ENCODE measurements around the gene HIRIP3.
A peak's percentile ranks its signal among the peaks of the same experiment; 100 is the strongest.
"Not testable (repeated sequence)": the region's sequence is repeated elsewhere in the genome, so short reads cannot be mapped to it uniquely, and the experiment has no call there.

Gene HIRIP3

GRCh38 chr16:29995324-29995910, at the start of gene HIRIP3:
HIRIP3 (minus strand) TSS chr16:29995617; CDS start chr16:29995605, 12 bp downstream.
- DNase-seq = peak; percentile 95

GRCh38 chr16:30041841-30042240, 46.4 kb upstream of the HIRIP3 start:
- DNase-seq = peak; percentile 59

DNA sequence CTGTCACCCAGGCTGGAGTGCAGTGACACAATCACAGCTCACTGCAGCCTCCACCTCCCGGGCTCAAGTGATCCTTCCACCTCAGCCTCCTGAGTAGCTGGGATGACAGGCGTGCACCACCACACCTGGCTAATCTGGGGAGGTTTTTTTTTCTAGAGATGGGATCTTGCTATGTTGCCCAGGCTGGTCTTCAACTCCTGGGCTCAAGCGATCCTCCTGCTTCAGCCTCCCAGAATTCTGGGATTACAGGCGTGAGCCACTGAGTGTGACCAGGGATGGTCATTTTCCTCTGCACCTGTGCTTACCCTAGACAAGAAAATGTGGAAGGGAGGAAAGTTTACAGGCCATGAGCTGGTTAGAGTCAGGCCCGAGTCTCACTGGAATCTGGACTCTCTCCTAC, 45.3 kb upstream of the HIRIP3 start:
- not testable (repeated sequence) for DNase-seq

DNA sequence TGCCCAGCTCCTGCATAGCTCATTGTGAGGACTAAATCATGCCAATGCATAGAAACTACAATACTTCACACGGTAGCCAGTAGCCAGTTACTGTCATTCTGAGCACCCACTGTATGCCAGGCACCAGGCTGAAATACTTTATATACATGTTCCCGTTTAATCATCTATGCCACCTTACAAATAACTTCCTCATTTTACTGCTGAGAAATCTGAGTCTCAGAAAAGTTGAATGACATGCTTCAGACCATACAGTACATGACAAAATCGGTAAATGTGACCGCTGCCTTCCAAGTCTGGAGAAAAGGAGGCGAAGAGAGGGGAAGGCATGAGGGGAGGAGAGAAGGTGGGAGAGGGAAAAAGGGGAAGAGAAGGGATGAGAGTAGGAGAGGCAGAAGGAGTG, 44.8 kb upstream of the HIRIP3 start:
- DNase-seq = no peak

DNA sequence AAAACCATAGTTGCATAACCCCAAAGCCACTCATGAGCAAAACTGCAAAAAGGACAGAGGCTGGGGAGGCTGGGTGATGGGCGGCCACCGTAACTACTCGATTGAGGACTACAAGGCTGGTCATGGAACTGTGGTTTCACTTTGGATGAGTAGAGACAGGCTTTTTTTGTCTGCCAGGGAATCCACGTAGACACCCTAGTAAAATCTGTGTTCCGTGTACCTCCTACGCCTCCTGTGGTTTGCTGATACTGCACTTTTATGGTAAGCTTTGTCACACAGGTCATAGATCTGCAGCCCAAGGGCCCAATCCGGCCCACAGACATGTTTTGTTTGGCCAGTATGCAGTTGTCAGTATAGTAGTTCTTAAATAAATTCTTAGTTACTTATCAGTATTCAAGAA, 37.9 kb upstream of the HIRIP3 start:
- no peak for DNase-seq

DNA sequence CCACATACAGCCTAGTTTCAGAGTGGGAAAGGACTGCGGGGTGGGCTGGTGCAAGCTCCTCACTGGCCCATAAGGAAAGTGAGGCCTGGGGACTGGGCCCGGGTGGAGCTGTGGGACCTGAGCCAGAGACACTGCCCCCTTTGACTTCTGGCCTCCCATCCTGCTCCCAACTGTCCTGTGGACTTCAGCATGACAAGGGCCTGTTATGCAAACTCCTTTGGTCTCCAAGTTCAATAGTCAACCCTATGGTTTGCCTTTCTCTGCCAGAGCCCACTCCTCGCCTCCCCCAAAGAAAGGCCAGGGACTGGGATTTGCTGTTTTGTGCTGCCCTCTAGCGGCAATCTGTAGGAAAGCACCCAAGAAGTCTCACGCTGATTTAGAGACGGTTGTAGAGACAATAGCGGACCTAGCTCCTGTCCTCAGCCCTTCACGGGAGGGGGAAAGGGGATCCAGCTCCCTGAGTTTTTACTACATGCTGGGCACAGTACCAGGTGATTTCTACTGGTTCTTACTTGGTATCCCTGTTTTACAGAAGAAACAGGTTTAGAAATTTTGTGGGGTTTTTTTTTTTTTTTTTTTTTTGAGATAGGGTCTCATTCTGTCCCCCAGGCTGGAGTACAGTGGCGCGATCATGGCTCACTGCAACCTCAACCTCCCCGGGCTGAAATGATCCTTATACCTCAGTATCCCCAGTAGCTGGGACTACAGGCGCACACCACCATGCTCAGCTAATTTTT, 36.8 kb upstream of the HIRIP3 start:
- DNase-seq = peak; percentile 94

DNA sequence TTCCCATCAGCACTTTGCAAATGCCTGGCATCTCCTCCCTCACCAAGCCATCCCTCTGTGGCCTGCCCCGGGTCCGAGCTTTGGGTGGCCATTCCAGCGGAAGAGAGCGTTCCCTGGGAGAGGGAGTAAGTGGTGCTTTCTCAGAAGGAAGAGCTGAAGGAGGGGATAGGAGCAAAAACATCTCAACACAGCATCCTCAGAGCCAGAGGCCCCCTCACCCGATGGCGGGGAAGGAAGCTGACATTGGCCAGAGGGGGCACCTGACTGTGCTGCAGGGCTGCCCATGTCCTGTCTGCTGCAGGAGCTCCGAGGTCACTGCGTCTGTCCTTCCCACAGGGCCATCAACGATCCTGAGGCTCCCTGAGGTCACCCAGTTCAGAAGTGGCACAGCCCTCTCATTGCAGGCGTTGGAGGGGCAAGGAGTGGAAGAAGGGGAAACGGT, 36.1 kb upstream of the HIRIP3 start:
- no peak for DNase-seq

GRCh38 chr16:30030841-30031413, 35.5 kb upstream of the HIRIP3 start, which contains the start of gene TLCD3B:
TLCD3B (minus strand) TSS chr16:30031271; CDS start chr16:30030527, 744 bp downstream.
- peak; percentile 75 for DNase-seq

- DNase-seq = peak; percentile 41
Observed at GRCh38 chr16:30030011-30030685, 34.7 kb upstream of the HIRIP3 start.

DNA sequence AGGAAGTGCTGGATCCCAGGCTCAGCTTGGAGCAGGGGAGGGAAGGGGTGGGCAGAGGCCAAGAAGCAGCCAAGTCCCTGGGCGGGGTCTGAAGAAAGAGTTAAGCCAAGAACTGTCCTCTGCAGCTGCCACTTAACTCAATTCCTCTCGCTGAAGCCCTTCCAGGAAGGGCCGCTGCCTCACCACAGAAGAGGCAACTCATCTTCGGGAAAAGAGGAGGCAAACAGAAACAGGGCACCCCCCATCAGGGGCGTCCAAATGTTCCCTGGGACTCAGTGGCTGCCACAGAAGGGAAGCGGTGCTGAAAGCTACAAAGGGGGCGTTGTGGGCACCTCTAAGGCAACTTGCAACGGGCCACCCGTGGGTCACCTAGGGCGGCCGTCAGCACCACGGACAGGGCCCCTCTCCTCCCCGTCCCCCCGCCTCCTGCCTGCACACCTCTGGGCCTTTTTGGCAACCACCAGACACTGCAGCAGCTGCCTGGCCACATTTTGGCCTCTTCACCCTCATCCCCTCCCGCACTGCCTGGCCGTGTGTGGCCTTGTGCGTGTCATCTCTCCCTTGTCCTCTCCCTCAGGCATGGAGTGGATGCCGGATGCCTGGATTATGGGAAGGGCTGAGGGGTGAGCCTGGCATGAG, 33.1 kb upstream of the HIRIP3 start:
- DNase-seq = peak; percentile 53

GRCh38 chr16:30027588-30028437, 32.4 kb upstream of the HIRIP3 start:
- peak; percentile 38 for DNase-seq

- DNase-seq = no peak
Observed at GRCh38 chr16:30026449-30026848, 31.0 kb upstream of the HIRIP3 start.

- DNase-seq = no peak
Observed at GRCh38 chr16:30025574-30025973, 30.2 kb upstream of the HIRIP3 start.

GRCh38 chr16:30025156-30025555, 29.7 kb upstream of the HIRIP3 start:
- DNase-seq = no peak

DNA sequence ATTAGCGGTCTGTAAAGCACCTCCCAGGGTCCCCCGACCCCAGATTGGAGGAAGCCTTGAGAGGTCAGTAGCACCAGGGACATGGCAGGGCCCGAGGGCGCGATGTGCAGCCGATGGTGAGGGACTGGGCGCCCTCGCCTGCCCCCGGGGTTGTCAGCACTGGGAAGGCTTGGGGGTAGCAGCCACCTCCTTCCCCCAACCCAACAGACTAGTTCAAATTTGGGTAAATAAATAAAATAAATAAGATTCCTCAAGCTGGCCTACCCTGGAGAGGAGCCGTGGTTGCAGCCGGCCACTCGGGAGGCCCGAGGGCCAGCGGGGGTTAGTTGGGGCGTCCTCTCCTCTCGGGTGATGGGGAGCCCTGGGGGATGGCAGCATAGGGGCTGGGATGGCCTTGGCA, 29.0 kb upstream of the HIRIP3 start:
- no peak for DNase-seq

- DNase-seq = no peak
Observed at GRCh38 chr16:30023586-30023985, 28.2 kb upstream of the HIRIP3 start.

- DNase-seq = no peak
Observed at GRCh38 chr16:30022887-30023286, 27.5 kb upstream of the HIRIP3 start, which contains the start of gene C16orf92. C16orf92 (plus strand) TSS chr16:30023198; CDS start chr16:30023341, 143 bp downstream.

DNA sequence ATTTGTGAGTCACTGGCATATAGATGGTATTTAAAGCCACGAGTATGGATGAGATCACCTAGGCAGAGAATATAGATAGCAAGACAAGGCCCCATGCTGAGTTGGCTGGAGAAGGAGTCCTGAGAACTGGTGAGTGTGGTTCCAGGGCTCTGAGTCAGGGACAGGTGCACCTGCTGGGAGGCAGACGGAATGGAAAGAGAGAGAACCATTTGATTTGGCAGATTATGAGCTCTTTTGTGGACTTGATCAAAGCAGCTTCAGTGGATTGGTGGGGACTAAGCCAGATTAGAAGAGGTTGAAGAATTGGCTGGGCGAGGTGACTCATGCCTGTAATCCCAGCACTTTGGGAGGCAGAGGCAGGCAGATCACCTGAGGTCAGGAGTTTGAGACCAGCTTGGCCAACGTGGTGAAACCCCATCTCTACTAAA, 23.3 kb upstream of the HIRIP3 start:
- no peak for DNase-seq

DNA sequence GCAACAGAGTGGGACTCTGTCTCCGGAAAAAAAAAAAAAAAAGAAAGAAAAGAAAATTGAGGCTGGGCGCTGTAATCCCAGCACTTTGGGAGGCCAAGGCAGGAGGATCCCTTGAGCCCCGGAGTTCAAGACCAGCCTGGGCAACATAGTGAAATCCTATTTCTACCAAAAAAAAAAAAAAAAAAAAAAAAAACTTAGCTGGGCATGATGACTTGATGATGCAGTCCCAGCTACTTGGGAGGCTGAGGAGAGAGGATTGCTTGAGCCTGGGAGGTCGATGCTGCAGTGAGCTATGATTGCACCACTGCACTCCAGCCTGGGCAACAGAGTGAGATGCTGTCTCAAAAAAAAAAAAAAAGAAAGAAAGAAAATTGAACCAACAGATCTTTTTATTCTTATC, 22.5 kb upstream of the HIRIP3 start:
- DNase-seq = not testable (repeated sequence)

- DNase-seq = no peak
Observed at GRCh38 chr16:30017277-30017656, 21.9 kb upstream of the HIRIP3 start.

GRCh38 chr16:30016555-30017276, 21.3 kb upstream of the HIRIP3 start:
- no peak for DNase-seq

Measured in eye (tissue), 1 donor.